DOHH2 (cell line): ENCODE results near the gene RAG2.
A peak's percentile ranks its signal among the peaks of the same experiment; 100 is the strongest.

Experiments
- H3F3A ChIP-seq: fragments of 200-600 bp; sonication (generic), shearing (Covaris generic); 2 replicates; pipeline ENCODE4 v1.6.0; 2016; ENCODE audit warnings: antibody characterized with exemption, mild to moderate bottlenecking; ENCODE audit not compliant: control insufficient read depth, insufficient read depth
- H3K27ac ChIP-seq: fragments of 200-600 bp; sonication (generic); 2 replicates; pipeline ENCODE4 v1.5.1; 2014; ENCODE audit warnings: low read depth, mild to moderate bottlenecking, low read length, moderate library complexity
- H3K27me3 ChIP-seq: fragments of 200-600 bp; sonication (generic); 2 replicates; pipeline ENCODE4 v1.6.1; 2014; ENCODE audit warnings: mild to moderate bottlenecking, low read length, mixed read lengths; ENCODE audit not compliant: control insufficient read depth
- H3K36me3 ChIP-seq: fragments of 200-600 bp; sonication (generic); 2 replicates; pipeline ENCODE4 v1.6.1; 2014; ENCODE audit warnings: mild to moderate bottlenecking, low read length, moderate library complexity, mixed read lengths; ENCODE audit not compliant: control insufficient read depth
- H3K4me1 ChIP-seq: fragments of 200-600 bp; sonication (generic); 2 replicates; pipeline ENCODE4 v1.6.1; 2014; ENCODE audit warnings: mild to moderate bottlenecking, low read length, mixed read lengths; ENCODE audit not compliant: control insufficient read depth
- H3K4me2 ChIP-seq: fragments of 200-600 bp; sonication (generic); 2 replicates; pipeline ENCODE4 v1.6.0; 2014; ENCODE audit warnings: mild to moderate bottlenecking, low read length, moderate library complexity
- H3K4me3 ChIP-seq: fragments of 200-600 bp; sonication (generic); 2 replicates; pipeline ENCODE4 v1.5.1; 2014; ENCODE audit warnings: mild to moderate bottlenecking, low read length, mixed read lengths
- H3K79me2 ChIP-seq: fragments of 200-600 bp; sonication (generic); 2 replicates; pipeline ENCODE4 v1.6.1; 2014; ENCODE audit warnings: mild to moderate bottlenecking, low read length, mixed read lengths; ENCODE audit not compliant: control insufficient read depth
- H3K9me2 ChIP-seq: fragments of 200-600 bp; sonication (generic); replicated peaks from 2 replicates; pipeline ENCODE4 v1.6.1; 2014; ENCODE audit warnings: mild to moderate bottlenecking, low read length, mixed read lengths; ENCODE audit not compliant: control insufficient read depth
- H3K9me3 ChIP-seq: fragments of 200-600 bp; sonication (generic); 2 replicates; pipeline ENCODE4 v1.6.1; 2014; ENCODE audit warnings: antibody characterized with exemption, low read length, mixed read lengths; ENCODE audit not compliant: control insufficient read depth, insufficient read depth
- H4K20me1 ChIP-seq: fragments of 200-600 bp; sonication (generic); 2 replicates; pipeline ENCODE4 v1.6.0; 2014; ENCODE audit warnings: low read depth, mild to moderate bottlenecking, antibody characterized with exemption, low read length, moderate library complexity; ENCODE audit not compliant: control insufficient read depth, insufficient read depth
- CTCF ChIP-seq: fragments of 200-600 bp; sonication (generic); IDR thresholded peaks from one replicate; pipeline ENCODE4 v1.5.1; 2014; ENCODE audit warnings: antibody characterized with exemption, mild to moderate bottlenecking, low read depth, low read length; ENCODE audit not compliant: poor library complexity, severe bottlenecking
- EZH2phosphoT487 ChIP-seq: fragments of 200-600 bp; sonication (generic); IDR thresholded peaks from 2 replicates; pipeline ENCODE4 v1.6.1; 2017; ENCODE audit warnings: borderline replicate concordance, mild to moderate bottlenecking, antibody characterized with exemption, low read length, moderate library complexity, mixed read lengths

Gene RAG2

GRCh38 chr11:36566407-36567053 lies 31.5 kb downstream of the RAG2 start:
- H3K36me3 ChIP-seq, result no peaks in the 10 kb centered on the region
- TF ChIP-seq CTCF (no peak), EZH2phosphoT487 (no peak)
- H3K4me3 ChIP-seq, result no peak overlapping the region
- H3K4me1 ChIP-seq, result no peaks in the 10 kb centered on the region
- H3K27ac ChIP-seq, result no peak overlapping the region
- peaks cover 41% of the 10 kb centered on the region for H3K27me3 ChIP-seq
- H3K9me2 ChIP-seq, result no peaks in the 10 kb centered on the region
- H3K9me3 ChIP-seq, result no peaks in the 10 kb centered on the region
- H3K4me2 ChIP-seq, result no peak overlapping the region
- H4K20me1 ChIP-seq, result no peaks in the 10 kb centered on the region
- H3K79me2 ChIP-seq, result no peaks in the 10 kb centered on the region
- H3F3A ChIP-seq, result no peaks in the 10 kb centered on the region

- TF ChIP-seq CTCF (no peak), EZH2phosphoT487 (no peak)
- Histone ChIP-seq H3K4me2 (no peak overlapping the region), H3K27me3 (peaks cover 34% of the 10 kb centered on the region), H3K9me3 (no peaks in the 10 kb centered on the region), H3K4me3 (no peak overlapping the region), H3K27ac (no peak overlapping the region), H3K79me2 (no peaks in the 10 kb centered on the region), H3K4me1 (no peaks in the 10 kb centered on the region), H3F3A (no peaks in the 10 kb centered on the region), H3K36me3 (no peaks in the 10 kb centered on the region), H4K20me1 (no peaks in the 10 kb centered on the region), H3K9me2 (no peaks in the 10 kb centered on the region)
Observed at GRCh38 chr11:36565031-36565610, 32.9 kb downstream of the RAG2 start.

GRCh38 chr11:36564376-36565030 lies 33.5 kb downstream of the RAG2 start:
- no peaks in the 10 kb centered on the region for H3K4me1 ChIP-seq

More at GRCh38 chr11:36564376-36565030, 33.5 kb downstream of the RAG2 start:
- Histone ChIP-seq H3K4me3 (no peak overlapping the region), H3K4me2 (no peak overlapping the region), H4K20me1 (no peaks in the 10 kb centered on the region), H3K36me3 (no peaks in the 10 kb centered on the region), H3K79me2 (no peaks in the 10 kb centered on the region), H3K27ac (no peak overlapping the region), H3K27me3 (peaks cover 31% of the 10 kb centered on the region), H3K9me3 (no peaks in the 10 kb centered on the region), H3F3A (no peaks in the 10 kb centered on the region), H3K9me2 (no peaks in the 10 kb centered on the region)
- TF ChIP-seq CTCF (peak; percentile 67), EZH2phosphoT487 (no peak)
